Measurements from ENCODE around the gene MARS1. TPM values are rescaled to one million over a fixed set of nuclear protein-coding genes. Genes with fewer than 3 reads are reported as not detected.

The MARS1 gene
- total and polyA plus RNA-seq, 2 experiments from 2014 or later, result 266 to 351 TPM

DNA sequence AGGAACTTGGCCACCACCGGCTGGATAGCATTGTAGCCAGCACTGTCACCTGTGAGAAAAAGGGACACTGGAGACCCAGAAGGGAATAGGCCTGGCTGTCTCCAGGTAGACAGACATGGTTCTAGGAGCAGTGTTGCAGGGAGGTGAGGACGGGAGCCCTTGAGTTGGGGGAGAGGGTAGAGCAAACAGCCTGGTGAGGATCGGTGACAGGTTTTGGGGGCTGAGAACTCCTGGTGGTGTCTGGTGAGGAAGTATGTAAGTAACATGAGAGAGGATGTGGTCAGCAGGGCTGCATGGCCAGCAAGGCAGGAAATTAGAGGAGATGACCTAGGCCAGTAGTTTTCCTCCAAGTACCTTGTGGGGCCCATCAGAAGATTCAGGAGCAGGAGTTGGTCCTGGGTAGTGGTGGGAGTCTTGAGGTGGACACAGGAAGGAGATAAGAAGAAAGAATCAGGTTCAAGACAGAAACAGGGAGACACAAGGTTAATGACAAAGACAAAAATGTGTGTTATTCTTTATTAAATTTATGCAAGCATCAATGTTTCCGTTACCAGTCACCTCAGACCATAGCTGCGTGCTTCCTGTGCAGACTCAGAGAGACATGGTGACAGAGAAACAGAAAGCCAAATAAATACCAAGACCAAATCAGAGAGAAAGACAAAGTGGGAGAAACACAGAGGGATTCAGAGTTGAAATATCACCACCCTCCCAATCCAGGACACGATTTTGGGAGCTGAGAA, 8.3 kb upstream of the MARS1 start, which contains the start of gene ARHGAP9:
Gene ARHGAP9, minus strand, starts transcription at position 491 of the 740 bp plus-strand sequence. Its CDS starts 460 bp downstream, at position 31.
- ATAC-seq, result no peak
- Histone ChIP-seq H3K4me1 (ENCODE audit: insufficient read depth) (peaks cover 43% of the 10 kb centered on the region), H3F3A (replicated peaks; ENCODE audit: low read depth) (peaks cover 9% of the 10 kb centered on the region), H3K4me3 (no peak within 1 kb of the TSS), H3K4me2 (no peak within 1 kb of the TSS), H3K9me2 (ENCODE audit: insufficient read depth) (no peaks in the 10 kb centered on the region), H3K79me2 (replicated peaks; ENCODE audit: insufficient read depth) (no peaks in the 10 kb centered on the region), H3K36me3 (ENCODE audit: insufficient read depth) (no peaks in the 10 kb centered on the region), H3K27me3 (ENCODE audit: insufficient read depth) (peaks cover 29% of the 10 kb centered on the region), H3K27ac (ENCODE audit: low read depth) (no peak within 1 kb of the TSS), H2AFZ (no peak within 1 kb of the TSS), H4K20me1 (replicated peaks; ENCODE audit: insufficient read depth) (no peaks in the 10 kb centered on the region)
- TF ChIP-seq POLR2AphosphoS5 (IDR thresholded peaks at IDR 0.05; ENCODE audit: low read depth) (no peak), CTCF (conservative IDR thresholded peaks at IDR 0.05; ENCODE audit: low read depth in 2 of 2) (no peak), NANOG (IDR thresholded peaks at IDR 0.05; ENCODE audit: borderline replicate concordance) (no peak), EZH2 (IDR thresholded peaks at IDR 0.05; ENCODE audit: low read depth, unreplicated experiment) (no peak), STAT1 (IDR thresholded peaks at IDR 0.05; ENCODE audit: unreplicated experiment) (no peak), REST (IDR thresholded peaks at IDR 0.05; ENCODE audit: unreplicated experiment) (no peak), JUNB (IDR thresholded peaks at IDR 0.05; ENCODE audit: unreplicated experiment) (no peak), CREB1 (CRISPR knock-in tag; IDR thresholded peaks at IDR 0.05; ENCODE audit: low read depth) (no peak), ETS1 (IDR thresholded peaks at IDR 0.05) (no peak), ZNF331 (CRISPR knock-in tag; IDR thresholded peaks at IDR 0.05; ENCODE audit: low read depth) (no peak), ZNF114 (CRISPR knock-in tag; IDR thresholded peaks at IDR 0.05) (no peak), EZH2phosphoT487 (IDR thresholded peaks at IDR 0.05; ENCODE audit: unreplicated experiment) (no peak)
- TF ChIP-seq, protein P1, sequence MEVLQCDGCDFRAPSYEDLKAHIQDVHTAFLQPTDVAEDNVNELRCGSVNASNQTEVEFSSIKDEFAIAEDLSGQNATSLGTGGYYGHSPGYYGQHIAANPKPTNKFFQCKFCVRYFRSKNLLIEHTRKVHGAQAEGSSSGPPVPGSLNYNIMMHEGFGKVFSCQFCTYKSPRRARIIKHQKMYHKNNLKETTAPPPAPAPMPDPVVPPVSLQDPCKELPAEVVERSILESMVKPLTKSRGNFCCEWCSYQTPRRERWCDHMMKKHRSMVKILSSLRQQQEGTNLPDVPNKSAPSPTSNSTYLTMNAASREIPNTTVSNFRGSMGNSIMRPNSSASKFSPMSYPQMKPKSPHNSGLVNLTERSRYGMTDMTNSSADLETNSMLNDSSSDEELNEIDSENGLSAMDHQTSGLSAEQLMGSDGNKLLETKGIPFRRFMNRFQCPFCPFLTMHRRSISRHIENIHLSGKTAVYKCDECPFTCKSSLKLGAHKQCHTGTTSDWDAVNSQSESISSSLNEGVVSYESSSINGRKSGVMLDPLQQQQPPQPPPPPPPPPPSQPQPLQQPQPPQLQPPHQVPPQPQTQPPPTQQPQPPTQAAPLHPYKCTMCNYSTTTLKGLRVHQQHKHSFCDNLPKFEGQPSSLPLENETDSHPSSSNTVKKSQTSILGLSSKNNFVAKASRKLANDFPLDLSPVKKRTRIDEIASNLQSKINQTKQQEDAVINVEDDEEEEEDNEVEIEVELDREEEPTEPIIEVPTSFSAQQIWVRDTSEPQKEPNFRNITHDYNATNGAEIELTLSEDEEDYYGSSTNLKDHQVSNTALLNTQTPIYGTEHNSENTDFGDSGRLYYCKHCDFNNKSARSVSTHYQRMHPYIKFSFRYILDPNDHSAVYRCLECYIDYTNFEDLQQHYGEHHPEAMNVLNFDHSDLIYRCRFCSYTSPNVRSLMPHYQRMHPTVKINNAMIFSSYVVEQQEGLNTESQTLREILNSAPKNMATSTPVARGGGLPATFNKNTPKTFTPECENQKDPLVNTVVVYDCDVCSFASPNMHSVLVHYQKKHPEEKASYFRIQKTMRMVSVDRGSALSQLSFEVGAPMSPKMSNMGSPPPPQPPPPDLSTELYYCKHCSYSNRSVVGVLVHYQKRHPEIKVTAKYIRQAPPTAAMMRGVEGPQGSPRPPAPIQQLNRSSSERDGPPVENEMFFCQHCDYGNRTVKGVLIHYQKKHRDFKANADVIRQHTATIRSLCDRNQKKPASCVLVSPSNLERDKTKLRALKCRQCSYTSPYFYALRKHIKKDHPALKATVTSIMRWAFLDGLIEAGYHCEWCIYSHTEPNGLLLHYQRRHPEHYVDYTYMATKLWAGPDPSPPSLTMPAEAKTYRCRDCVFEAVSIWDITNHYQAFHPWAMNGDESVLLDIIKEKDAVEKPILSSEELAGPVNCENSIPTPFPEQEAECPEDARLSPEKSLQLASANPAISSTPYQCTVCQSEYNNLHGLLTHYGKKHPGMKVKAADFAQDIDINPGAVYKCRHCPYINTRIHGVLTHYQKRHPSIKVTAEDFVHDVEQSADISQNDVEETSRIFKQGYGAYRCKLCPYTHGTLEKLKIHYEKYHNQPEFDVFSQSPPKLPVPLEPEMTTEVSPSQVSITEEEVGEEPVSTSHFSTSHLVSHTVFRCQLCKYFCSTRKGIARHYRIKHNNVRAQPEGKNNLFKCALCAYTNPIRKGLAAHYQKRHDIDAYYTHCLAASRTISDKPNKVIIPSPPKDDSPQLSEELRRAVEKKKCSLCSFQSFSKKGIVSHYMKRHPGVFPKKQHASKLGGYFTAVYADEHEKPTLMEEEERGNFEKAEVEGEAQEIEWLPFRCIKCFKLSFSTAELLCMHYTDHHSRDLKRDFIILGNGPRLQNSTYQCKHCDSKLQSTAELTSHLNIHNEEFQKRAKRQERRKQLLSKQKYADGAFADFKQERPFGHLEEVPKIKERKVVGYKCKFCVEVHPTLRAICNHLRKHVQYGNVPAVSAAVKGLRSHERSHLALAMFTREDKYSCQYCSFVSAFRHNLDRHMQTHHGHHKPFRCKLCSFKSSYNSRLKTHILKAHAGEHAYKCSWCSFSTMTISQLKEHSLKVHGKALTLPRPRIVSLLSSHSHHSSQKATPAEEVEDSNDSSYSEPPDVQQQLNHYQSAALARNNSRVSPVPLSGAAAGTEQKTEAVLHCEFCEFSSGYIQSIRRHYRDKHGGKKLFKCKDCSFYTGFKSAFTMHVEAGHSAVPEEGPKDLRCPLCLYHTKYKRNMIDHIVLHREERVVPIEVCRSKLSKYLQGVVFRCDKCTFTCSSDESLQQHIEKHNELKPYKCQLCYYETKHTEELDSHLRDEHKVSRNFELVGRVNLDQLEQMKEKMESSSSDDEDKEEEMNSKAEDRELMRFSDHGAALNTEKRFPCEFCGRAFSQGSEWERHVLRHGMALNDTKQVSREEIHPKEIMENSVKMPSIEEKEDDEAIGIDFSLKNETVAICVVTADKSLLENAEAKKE (CRISPR knock-in tag; IDR thresholded peaks at IDR 0.05), result no peak
- Mint-ChIP-seq H3K36me3 (ENCODE audit: low read depth) (peaks cover 2% of the 10 kb centered on the region; the same call in 1 of the 3 replicates), H3K4me1 (peaks cover 54% of the 10 kb centered on the region), H3K27me3 (ENCODE audit: insufficient read depth, low read depth, poor library complexity) (peaks cover 41% of the 10 kb centered on the region), H3K9me3 (no peaks in the 10 kb centered on the region; the same call in 2 of the 3 replicates), H3K27ac (no peak within 1 kb of the TSS), H3K4me3 (no peak within 1 kb of the TSS; the same call in 2 of the 3 replicates)
- DNase-seq (ENCODE audit: low spot score), result no peak

Measured in GM23338 (cell line).